ENCODE results near the gene HECTD4. TPM values are rescaled to one million over a fixed set of nuclear protein-coding genes. Genes with fewer than 3 reads are reported as not detected.
"Not testable (repeated sequence)": the region's sequence is repeated elsewhere in the genome, so short reads cannot be mapped to it uniquely, and the experiment has no call there.

Gene HECTD4
- polyA plus RNA-seq, 1 donor from 2014 or later: 15.8 TPM

GRCh38 chr12:112393328-112393727, 11.1 kb upstream of the HECTD4 start:
- Histone ChIP-seq H3F3A (ENCODE audit: insufficient read depth, low read length, poor library complexity, severe bottlenecking) (no peaks in the 10 kb centered on the region), H3K27ac (ENCODE audit: low read length) (no peak overlapping the region), H3K9me3 (ENCODE audit: low read length) (no peaks in the 10 kb centered on the region), H3K9me2 (ENCODE audit: insufficient read depth, low read length) (no peaks in the 10 kb centered on the region), H3K4me3 (ENCODE audit: low read length) (no peak overlapping the region), H3K27me3 (ENCODE audit: insufficient read depth, low read depth, low read length) (no peaks in the 10 kb centered on the region), H3K4me2 (ENCODE audit: low read length) (no peak overlapping the region), H3K9ac (ENCODE audit: low read length) (no peak overlapping the region), H3K79me2 (replicated peaks; ENCODE audit: insufficient read depth, low read length) (no peaks in the 10 kb centered on the region), H4K20me1 (ENCODE audit: insufficient read depth) (no peaks in the 10 kb centered on the region), H2AFZ (ENCODE audit: low read depth, low read length) (no peak overlapping the region), H3K36me3 (ENCODE audit: insufficient read depth, low read length) (no peaks in the 10 kb centered on the region)
- TF ChIP-seq EP300 (conservative IDR thresholded peaks at IDR 0.05; ENCODE audit: poor library complexity, severe bottlenecking): no peak
- no peak for TF ChIP-seq SMC3 (conservative IDR thresholded peaks at IDR 0.05; ENCODE audit: poor library complexity)
- TF ChIP-seq TAF1 (IDR thresholded peaks at IDR 0.05; ENCODE audit: low read depth): no peak
- TF ChIP-seq RAD21 (conservative IDR thresholded peaks at IDR 0.05): no peak
- TF ChIP-seq POLR2AphosphoS5 (IDR thresholded peaks at IDR 0.05): no peak
- no peak for TF ChIP-seq EZH2 (IDR thresholded peaks at IDR 0.05; ENCODE audit: borderline replicate concordance, insufficient read depth, low read length, poor library complexity, severe bottlenecking)

- H4K20me1 ChIP-seq (ENCODE audit: insufficient read depth); H2AFZ ChIP-seq (ENCODE audit: low read depth, low read length); H3K4me3 ChIP-seq (ENCODE audit: low read length); H3K27me3 ChIP-seq (ENCODE audit: insufficient read depth, low read depth, low read length); H3K27ac ChIP-seq (ENCODE audit: low read length); H3K9me3 ChIP-seq (ENCODE audit: low read length); H3K79me2 ChIP-seq (replicated peaks; ENCODE audit: insufficient read depth, low read length); H3K4me2 ChIP-seq (ENCODE audit: low read length); H3F3A ChIP-seq (ENCODE audit: insufficient read depth, low read length, poor library complexity, severe bottlenecking); H3K9me2 ChIP-seq (ENCODE audit: insufficient read depth, low read length); H3K9ac ChIP-seq (ENCODE audit: low read length); H3K36me3 ChIP-seq (ENCODE audit: insufficient read depth, low read length): not testable (repeated sequence)
These were observed 7.9 kb upstream of the HECTD4 start for GRCh38 chr12:112389922-112390654.

GRCh38 chr12:112389228-112389627, 7.0 kb upstream of the HECTD4 start:
- Histone ChIP-seq H3K9ac (ENCODE audit: low read length) (no peak overlapping the region), H3F3A (ENCODE audit: insufficient read depth, low read length, poor library complexity, severe bottlenecking) (no peaks in the 10 kb centered on the region), H3K9me3 (ENCODE audit: low read length) (no peaks in the 10 kb centered on the region), H3K4me2 (ENCODE audit: low read length) (no peak overlapping the region), H3K79me2 (replicated peaks; ENCODE audit: insufficient read depth, low read length) (no peaks in the 10 kb centered on the region), H4K20me1 (ENCODE audit: insufficient read depth) (no peaks in the 10 kb centered on the region), H3K27ac (ENCODE audit: low read length) (no peak overlapping the region), H2AFZ (ENCODE audit: low read depth, low read length) (no peak overlapping the region), H3K27me3 (ENCODE audit: insufficient read depth, low read depth, low read length) (no peaks in the 10 kb centered on the region), H3K4me3 (ENCODE audit: low read length) (no peak overlapping the region), H3K36me3 (ENCODE audit: insufficient read depth, low read length) (no peaks in the 10 kb centered on the region), H3K9me2 (ENCODE audit: insufficient read depth, low read length) (no peaks in the 10 kb centered on the region)
- TF ChIP-seq RAD21 (conservative IDR thresholded peaks at IDR 0.05) (no peak), EZH2 (IDR thresholded peaks at IDR 0.05; ENCODE audit: borderline replicate concordance, insufficient read depth, low read length, poor library complexity, severe bottlenecking) (no peak), SMC3 (conservative IDR thresholded peaks at IDR 0.05; ENCODE audit: poor library complexity) (no peak), REST (IDR thresholded peaks at IDR 0.05; ENCODE audit: borderline replicate concordance) (no peak), EP300 (conservative IDR thresholded peaks at IDR 0.05; ENCODE audit: poor library complexity, severe bottlenecking) (no peak), TAF1 (IDR thresholded peaks at IDR 0.05; ENCODE audit: low read depth) (no peak)

Data from neural cell (in vitro differentiated cells).